Astrocyte of the cerebellum (primary cell): ENCODE measurements around the gene AGBL4.

Source experiments
- DNase-seq: peaks from one replicate; pipeline ENCODE4 v3.0.0-alpha.2; 2011; ENCODE audit warnings: low read depth
- H3K4me3 ChIP-seq: 2 replicates; pipeline ENCODE4 v1.5.1; 2011; ENCODE audit warnings: mild to moderate bottlenecking, low read depth, low read length, moderate library complexity
- in situ Hi-C: cut with HindIII; loops from 2 replicates; pipeline ENCODE4 v1.10.0; 2017; ENCODE audit warnings: low sequenced_read_pairs
- TF ChIP-seq, protein P1 (sequence below): IDR thresholded peaks from 2 replicates; pipeline ENCODE4 v1.5.1; 2012; ENCODE audit warnings: low read length, low read depth, moderate library complexity, mild to moderate bottlenecking; ENCODE audit errors: missing control alignments

Gene AGBL4

GRCh38 chr1:49523764-49524163 is 500.0 kb downstream of the AGBL4 start:
- TF ChIP-seq, protein P1, sequence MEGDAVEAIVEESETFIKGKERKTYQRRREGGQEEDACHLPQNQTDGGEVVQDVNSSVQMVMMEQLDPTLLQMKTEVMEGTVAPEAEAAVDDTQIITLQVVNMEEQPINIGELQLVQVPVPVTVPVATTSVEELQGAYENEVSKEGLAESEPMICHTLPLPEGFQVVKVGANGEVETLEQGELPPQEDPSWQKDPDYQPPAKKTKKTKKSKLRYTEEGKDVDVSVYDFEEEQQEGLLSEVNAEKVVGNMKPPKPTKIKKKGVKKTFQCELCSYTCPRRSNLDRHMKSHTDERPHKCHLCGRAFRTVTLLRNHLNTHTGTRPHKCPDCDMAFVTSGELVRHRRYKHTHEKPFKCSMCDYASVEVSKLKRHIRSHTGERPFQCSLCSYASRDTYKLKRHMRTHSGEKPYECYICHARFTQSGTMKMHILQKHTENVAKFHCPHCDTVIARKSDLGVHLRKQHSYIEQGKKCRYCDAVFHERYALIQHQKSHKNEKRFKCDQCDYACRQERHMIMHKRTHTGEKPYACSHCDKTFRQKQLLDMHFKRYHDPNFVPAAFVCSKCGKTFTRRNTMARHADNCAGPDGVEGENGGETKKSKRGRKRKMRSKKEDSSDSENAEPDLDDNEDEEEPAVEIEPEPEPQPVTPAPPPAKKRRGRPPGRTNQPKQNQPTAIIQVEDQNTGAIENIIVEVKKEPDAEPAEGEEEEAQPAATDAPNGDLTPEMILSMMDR: no peak
- no peak overlapping the region for H3K4me3 ChIP-seq
- no peak for DNase-seq
- in situ Hi-C loops: no loop called here

- no peak for DNase-seq
- H3K4me3 ChIP-seq: no peak overlapping the region
- TF ChIP-seq, protein P1: no peak
- in situ Hi-C loops: no loop called here
These were observed 556.8 kb downstream of the AGBL4 start for GRCh38 chr1:49466961-49467360.

DNA sequence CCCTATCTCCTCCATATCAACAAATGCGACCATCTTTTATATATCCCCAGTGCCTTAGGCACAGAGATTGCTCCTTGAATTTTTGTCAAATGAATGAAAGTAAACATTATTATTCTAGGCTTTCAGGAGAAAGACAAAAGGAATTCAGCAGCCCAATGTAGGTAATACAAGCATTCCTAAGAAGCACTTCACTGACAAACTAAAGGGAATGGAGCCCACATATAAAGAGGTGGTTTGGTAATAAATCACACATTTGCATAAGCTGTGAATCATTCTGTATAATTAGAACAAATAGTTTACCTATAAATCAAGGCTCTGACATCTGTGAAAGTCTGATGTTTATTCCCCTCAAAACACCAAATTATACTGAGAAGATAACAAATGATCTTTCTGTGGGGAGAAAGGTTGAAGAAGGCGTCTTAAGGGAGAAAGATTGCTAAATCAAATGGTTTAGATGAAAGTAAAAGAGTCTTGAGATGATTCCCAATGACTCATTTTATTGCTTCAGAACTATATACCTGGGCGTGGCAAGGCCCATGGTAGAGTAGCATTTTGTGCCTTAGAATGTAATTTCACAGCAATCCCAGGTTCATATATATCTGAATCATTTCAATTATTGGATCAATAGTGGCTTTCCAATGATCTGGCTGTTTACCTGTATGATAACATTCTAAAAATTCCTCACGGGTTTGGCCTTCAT is 558.1 kb downstream of the AGBL4 start:
- in situ Hi-C loops: no loop called here
- no peak overlapping the region for H3K4me3 ChIP-seq
- no peak for DNase-seq
- TF ChIP-seq, protein P1: no peak

DNA sequence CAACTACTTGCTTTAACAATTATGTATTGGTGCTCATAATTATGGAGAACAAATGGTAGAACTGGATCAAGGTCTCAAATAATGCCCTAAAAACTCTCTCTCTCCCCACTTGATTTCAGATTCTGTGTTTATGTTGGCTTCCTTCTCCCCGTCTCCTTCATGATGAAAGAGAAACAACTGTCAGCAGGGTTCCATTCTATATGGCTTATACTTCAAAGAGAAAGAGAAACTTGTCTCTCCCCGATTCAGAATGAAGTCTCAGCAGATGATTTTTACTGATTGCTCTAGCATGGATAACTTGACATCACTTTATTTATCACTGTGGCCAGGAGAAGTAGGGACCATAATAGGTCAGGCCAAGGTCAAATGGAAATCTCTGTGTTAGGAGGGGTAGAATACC is 575.6 kb downstream of the AGBL4 start:
- TF ChIP-seq, protein P1: no peak
- in situ Hi-C loops: no loop called here
- H3K4me3 ChIP-seq: no peak overlapping the region
- DNase-seq: no peak

- TF ChIP-seq, protein P1: no peak
- DNase-seq: no peak
- no peak overlapping the region for H3K4me3 ChIP-seq
- in situ Hi-C loops: no loop called here
These were observed 586.9 kb downstream of the AGBL4 start for GRCh38 chr1:49436865-49437264.

GRCh38 chr1:49435291-49435690 is 588.5 kb downstream of the AGBL4 start:
- no peak for DNase-seq
- no peak overlapping the region for H3K4me3 ChIP-seq
- in situ Hi-C loops: no loop called here
- TF ChIP-seq, protein P1: no peak
